ENCODE measurements around the gene SEMA5B. TPM values are rescaled to one million over a fixed set of nuclear protein-coding genes. Genes with fewer than 3 reads are reported as not detected.

SEMA5B gene
- total and polyA plus RNA-seq, 4 donors: 0.20 to 1.1 (median 0.23) TPM

DNA sequence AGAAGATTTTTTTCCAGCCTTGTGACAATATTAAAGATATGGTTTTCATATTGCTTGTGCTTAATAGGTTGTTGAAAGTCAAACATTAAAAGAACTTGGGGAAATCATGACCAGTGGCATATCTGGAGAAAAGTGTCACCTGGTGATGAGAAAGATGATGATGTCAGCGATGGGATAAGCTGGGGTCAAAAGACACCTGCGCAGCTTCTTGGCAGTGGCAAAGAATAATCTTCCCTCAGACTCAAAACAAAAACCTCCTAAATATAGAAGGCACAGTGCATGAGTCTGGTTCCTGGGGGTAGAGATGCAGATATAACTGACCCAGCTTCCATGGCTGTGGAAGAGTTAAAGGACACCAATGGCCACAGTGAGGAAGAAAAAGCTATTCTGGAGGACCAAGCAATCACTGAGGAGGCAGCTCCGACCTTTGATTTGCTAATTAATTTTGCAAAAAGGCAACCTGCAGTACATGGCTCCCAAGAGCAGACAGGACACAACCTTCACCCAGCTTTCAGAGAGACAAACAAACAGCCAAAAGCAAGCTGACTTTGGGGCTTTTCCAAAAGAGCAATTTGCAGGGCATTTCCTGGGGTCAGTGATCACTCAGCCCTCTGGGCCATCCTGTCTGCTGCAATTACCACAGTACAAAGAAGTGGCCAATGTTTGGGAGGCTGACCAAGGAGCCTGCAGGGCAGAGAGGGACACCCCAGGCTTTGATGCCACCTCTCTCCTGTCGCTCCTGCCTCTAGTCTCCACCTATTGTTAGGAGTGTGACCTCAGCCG, 17.6 kb upstream of the SEMA5B start:
- DNase-seq (ENCODE audit: low spot score): peak; percentile 40
- no peaks in the 10 kb centered on the region for H3K9me3 ChIP-seq (ENCODE audit: control insufficient read depth in 4 of 4, low read length in 3 of 4)
- peak overlapping the region; percentile 54 to 61 for H3K27ac ChIP-seq (ENCODE audit: low read depth in 1 of 2, low read length in 2 of 2)
- peak in 1 of 2 donors; percentile 66 for TF ChIP-seq JUND (IDR thresholded peaks at IDR 0.05)
- TF ChIP-seq RXRA (IDR thresholded peaks at IDR 0.05): peak; percentile 91 to 97
- peak; percentile 65 for TF ChIP-seq FOXA2 (IDR thresholded peaks at IDR 0.05)
- TF ChIP-seq HNF4G (IDR thresholded peaks at IDR 0.05): peak; percentile 55
- TF ChIP-seq MAX (IDR thresholded peaks at IDR 0.05): peak; percentile 96
- TF ChIP-seq EGR1 (IDR thresholded peaks at IDR 0.05; ENCODE audit: low read depth in 2 of 2): peak in 1 of 2 donors; percentile 66
- peak; percentile 77 for TF ChIP-seq ZBTB33 (IDR thresholded peaks at IDR 0.05)
- TF ChIP-seq NR2F2 (IDR thresholded peaks at IDR 0.05): peak; percentile 81
- peak; percentile 30 for TF ChIP-seq ATF3 (IDR thresholded peaks at IDR 0.05)
- peak; percentile 86 for TF ChIP-seq YY1 (IDR thresholded peaks at IDR 0.05)
- peak; percentile 67 for TF ChIP-seq TAF1 (conservative IDR thresholded peaks at IDR 0.05)
- TF ChIP-seq GABPA (IDR thresholded peaks at IDR 0.05 in 1 of 2, conservative IDR thresholded peaks at IDR 0.05 in 1 of 2): peak in 1 of 2 donors; percentile 33
- TF ChIP-seq REST (IDR thresholded peaks at IDR 0.05): peak; percentile 57
- TF ChIP-seq HNF4A (conservative IDR thresholded peaks at IDR 0.05): peak; percentile 90 to 95
- peak; percentile 92 for TF ChIP-seq SP1 (IDR thresholded peaks at IDR 0.05)
- peak; percentile 63 for TF ChIP-seq FOXA1 (IDR thresholded peaks at IDR 0.05)
- TF ChIP-seq, protein P1, sequence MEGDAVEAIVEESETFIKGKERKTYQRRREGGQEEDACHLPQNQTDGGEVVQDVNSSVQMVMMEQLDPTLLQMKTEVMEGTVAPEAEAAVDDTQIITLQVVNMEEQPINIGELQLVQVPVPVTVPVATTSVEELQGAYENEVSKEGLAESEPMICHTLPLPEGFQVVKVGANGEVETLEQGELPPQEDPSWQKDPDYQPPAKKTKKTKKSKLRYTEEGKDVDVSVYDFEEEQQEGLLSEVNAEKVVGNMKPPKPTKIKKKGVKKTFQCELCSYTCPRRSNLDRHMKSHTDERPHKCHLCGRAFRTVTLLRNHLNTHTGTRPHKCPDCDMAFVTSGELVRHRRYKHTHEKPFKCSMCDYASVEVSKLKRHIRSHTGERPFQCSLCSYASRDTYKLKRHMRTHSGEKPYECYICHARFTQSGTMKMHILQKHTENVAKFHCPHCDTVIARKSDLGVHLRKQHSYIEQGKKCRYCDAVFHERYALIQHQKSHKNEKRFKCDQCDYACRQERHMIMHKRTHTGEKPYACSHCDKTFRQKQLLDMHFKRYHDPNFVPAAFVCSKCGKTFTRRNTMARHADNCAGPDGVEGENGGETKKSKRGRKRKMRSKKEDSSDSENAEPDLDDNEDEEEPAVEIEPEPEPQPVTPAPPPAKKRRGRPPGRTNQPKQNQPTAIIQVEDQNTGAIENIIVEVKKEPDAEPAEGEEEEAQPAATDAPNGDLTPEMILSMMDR (IDR thresholded peaks at IDR 0.05; ENCODE audit: low read depth, low read length, missing input control): no peak
- TF ChIP-seq RAD21 (IDR thresholded peaks at IDR 0.05): peak; percentile 65 to 78
- H3K27me3 ChIP-seq (ENCODE audit: control insufficient read depth in 4 of 4, insufficient read depth in 4 of 4, low read length in 3 of 4): no peaks in the 10 kb centered on the region
- H3K4me1 ChIP-seq (ENCODE audit: control insufficient read depth in 4 of 4, insufficient read depth in 4 of 4, low read length in 3 of 4): peaks cover 7 to 18% (median 15%) of the 10 kb centered on the region in 4 donors
- 37% methylated on average over 5 of the region's 5 CpGs for WGBS
- H3K36me3 ChIP-seq (ENCODE audit: control insufficient read depth in 4 of 4, insufficient read depth in 3 of 4, low read depth in 1 of 4, low read length in 3 of 4): no peaks in the 10 kb centered on the region
- H3K4me3 ChIP-seq (ENCODE audit: low read depth in 1 of 3, low read length in 3 of 3): no peak overlapping the region
- H3K9ac ChIP-seq (ENCODE audit: low read depth in 1 of 2, low read length in 2 of 2): no peak overlapping the region

Data from liver (tissue), 9 donors.